ENCODE measurements around the gene TRIM63. TPM values are rescaled to one million over a fixed set of nuclear protein-coding genes. Genes with fewer than 3 reads are reported as not detected.
A peak's percentile ranks its signal among the peaks of the same experiment; 100 is the strongest.

Gene TRIM63
- total RNA-seq (not detected in 2 replicates), polyA plus RNA-seq (0.22 TPM in 1 of 2 replicates, not detected in the other), polyA minus RNA-seq (not detected in 2 replicates)
- total RNA-seq (2013) = 1.2 TPM

GRCh38 chr1:26067432-26067911, at the start of gene TRIM63:
TSS of gene TRIM63 (minus strand) at chr1:26067630. CDS start at chr1:26067494, 136 bp downstream.
- no peaks in the 10 kb centered on the region for H3K4me1 Mint-ChIP-seq
- Histone ChIP-seq H3K4me1 (ENCODE audit: control insufficient read depth in 2 of 2, insufficient read depth in 2 of 2, low read length in 2 of 2) (no peaks in the 10 kb centered on the region), H2AFZ (ENCODE audit: insufficient read depth, low read depth, low read length, poor library complexity, severe bottlenecking) (no peak within 1 kb of the TSS), H3K4me3 (ENCODE audit: control extremely low read depth in 1 of 5, extremely low read depth in 1 of 5, insufficient read depth in 1 of 5, low read depth in 2 of 5, low read length in 4 of 5) (no peak within 1 kb of the TSS), H3K9ac (ENCODE audit: low read length) (no peak within 1 kb of the TSS), H3K4me2 (replicated peaks; ENCODE audit: low read depth, low read length, poor library complexity, severe bottlenecking) (no peak within 1 kb of the TSS), H3K79me2 (ENCODE audit: control insufficient read depth, insufficient read depth, low read length) (no peaks in the 10 kb centered on the region), H3K27ac (ENCODE audit: low read length in 2 of 2) (no peak within 1 kb of the TSS), H3K36me3 (replicated peaks in 1 of 2; ENCODE audit: control extremely low read depth in 1 of 2, control insufficient read depth in 1 of 2, extremely low read depth in 1 of 2, insufficient read depth in 2 of 2, low read length in 1 of 2) (no peaks in the 10 kb centered on the region), H3K9me3 (ENCODE audit: control extremely low read depth in 1 of 3, control insufficient read depth in 2 of 3, insufficient read depth in 1 of 3, low read length in 2 of 3) (no peaks in the 10 kb centered on the region), H4K20me1 (ENCODE audit: control insufficient read depth, insufficient read depth, low read length, poor library complexity, severe bottlenecking) (no peaks in the 10 kb centered on the region), H3K27me3 (replicated peaks in 1 of 4; ENCODE audit: control extremely low read depth in 1 of 4, control insufficient read depth in 3 of 4, insufficient read depth in 4 of 4, low read length in 3 of 4) (no peaks in the 10 kb centered on the region)
- no peak for TF ChIP-seq CTCF (IDR thresholded peaks at IDR 0.05)
- no peak for TF ChIP-seq EZH2 (IDR thresholded peaks at IDR 0.05; ENCODE audit: borderline replicate concordance, insufficient read depth, low read depth, low read length, poor library complexity, severe bottlenecking)
- no peak for DNase-seq
- peaks cover 30% of the 10 kb centered on the region for H3K27me3 Mint-ChIP-seq
- CTCF ChIA-PET = no interaction called here
- intact Hi-C loops (cut with micrococcal nuclease) = no loop called here
- no peak for ATAC-seq (ENCODE audit: low read depth)
- no peak within 1 kb of the TSS for H3K4me3 Mint-ChIP-seq
- 82% methylated on average over 9 of the region's 9 CpGs for WGBS (ENCODE audit: insufficient coverage)
- POLR2A ChIA-PET = no interaction called here
- peak within 1 kb of the TSS; percentile 16 for H3K27ac Mint-ChIP-seq
- no peaks in the 10 kb centered on the region for H3K9me3 Mint-ChIP-seq (ENCODE audit: insufficient read depth)

GRCh38 chr1:26114165-26114927, 46.9 kb upstream of the TRIM63 start:
- CTCF ChIA-PET = interaction anchor here (0.6 to 17.9 kb wide), 7 partner anchors 9 to 248 kb away, joined by 3 to 336 read pairs (median 6); no protein-coding TSS in a partner anchor
- peak overlapping the region; percentile 5 for H3K4me3 Mint-ChIP-seq
- H2AFZ ChIP-seq (ENCODE audit: insufficient read depth, low read depth, low read length, poor library complexity, severe bottlenecking) = no peak overlapping the region
- H3K4me3 ChIP-seq (ENCODE audit: control extremely low read depth in 1 of 5, extremely low read depth in 1 of 5, insufficient read depth in 1 of 5, low read depth in 2 of 5, low read length in 4 of 5) = no peak overlapping the region
- WGBS (ENCODE audit: insufficient coverage) = 96% methylated on average over 11 of the region's 12 CpGs
- H3K4me1 Mint-ChIP-seq = peaks cover 18% of the 10 kb centered on the region
- peaks cover 50% of the 10 kb centered on the region for H3K79me2 ChIP-seq (ENCODE audit: control insufficient read depth, insufficient read depth, low read length)
- H3K4me1 ChIP-seq (ENCODE audit: control insufficient read depth in 2 of 2, insufficient read depth in 2 of 2, low read length in 2 of 2) = peaks cover 12 to 17% of the 10 kb centered on the region in 2 donors
- no peaks in the 10 kb centered on the region for H3K27me3 ChIP-seq (replicated peaks in 1 of 4; ENCODE audit: control extremely low read depth in 1 of 4, control insufficient read depth in 3 of 4, insufficient read depth in 4 of 4, low read length in 3 of 4)
- intact Hi-C loops (cut with micrococcal nuclease) = loop anchor here (5.0 kb wide), 2 partner anchors 358 to 673 kb away; partner anchors contain the start of genes HMGN2 and PIGV
- no peaks in the 10 kb centered on the region for H3K9me3 Mint-ChIP-seq (ENCODE audit: insufficient read depth)
- POLR2A ChIA-PET = interaction anchor here (0.6 to 1.5 kb wide), 2 partner anchors 9 to 13 kb away, joined by 3 to 6 read pairs; no protein-coding TSS in a partner anchor
- H3K27ac ChIP-seq (ENCODE audit: low read length in 2 of 2) = no peak overlapping the region
- no peaks in the 10 kb centered on the region for H3K9me3 ChIP-seq (ENCODE audit: control extremely low read depth in 1 of 3, control insufficient read depth in 2 of 3, insufficient read depth in 1 of 3, low read length in 2 of 3)
- DNase-seq = no peak
- ATAC-seq (ENCODE audit: low read depth) = no peak
- no peak overlapping the region for H3K4me2 ChIP-seq (replicated peaks; ENCODE audit: low read depth, low read length, poor library complexity, severe bottlenecking)
- TF ChIP-seq EZH2 (IDR thresholded peaks at IDR 0.05; ENCODE audit: borderline replicate concordance, insufficient read depth, low read depth, low read length, poor library complexity, severe bottlenecking) (no peak), CTCF (IDR thresholded peaks at IDR 0.05) (no peak)
- H3K27me3 Mint-ChIP-seq = no peaks in the 10 kb centered on the region
- H3K36me3 ChIP-seq (replicated peaks in 1 of 2; ENCODE audit: control extremely low read depth in 1 of 2, control insufficient read depth in 1 of 2, extremely low read depth in 1 of 2, insufficient read depth in 2 of 2, low read length in 1 of 2) = peaks cover 0 to 19% of the 10 kb centered on the region in 2 experiments
- H3K27ac Mint-ChIP-seq = no peak overlapping the region
- H3K9ac ChIP-seq (ENCODE audit: low read length) = no peak overlapping the region
- peaks cover 4% of the 10 kb centered on the region for H4K20me1 ChIP-seq (ENCODE audit: control insufficient read depth, insufficient read depth, low read length, poor library complexity, severe bottlenecking)

All from B cell (primary cell).